Retina (tissue), 1 donor: ENCODE measurements around the gene MOB3B.

ENCODE experiments used
- DNase-seq: peaks from one replicate; pipeline ENCODE4 v3.0.0-alpha.2; 2016

MOB3B gene

DNA sequence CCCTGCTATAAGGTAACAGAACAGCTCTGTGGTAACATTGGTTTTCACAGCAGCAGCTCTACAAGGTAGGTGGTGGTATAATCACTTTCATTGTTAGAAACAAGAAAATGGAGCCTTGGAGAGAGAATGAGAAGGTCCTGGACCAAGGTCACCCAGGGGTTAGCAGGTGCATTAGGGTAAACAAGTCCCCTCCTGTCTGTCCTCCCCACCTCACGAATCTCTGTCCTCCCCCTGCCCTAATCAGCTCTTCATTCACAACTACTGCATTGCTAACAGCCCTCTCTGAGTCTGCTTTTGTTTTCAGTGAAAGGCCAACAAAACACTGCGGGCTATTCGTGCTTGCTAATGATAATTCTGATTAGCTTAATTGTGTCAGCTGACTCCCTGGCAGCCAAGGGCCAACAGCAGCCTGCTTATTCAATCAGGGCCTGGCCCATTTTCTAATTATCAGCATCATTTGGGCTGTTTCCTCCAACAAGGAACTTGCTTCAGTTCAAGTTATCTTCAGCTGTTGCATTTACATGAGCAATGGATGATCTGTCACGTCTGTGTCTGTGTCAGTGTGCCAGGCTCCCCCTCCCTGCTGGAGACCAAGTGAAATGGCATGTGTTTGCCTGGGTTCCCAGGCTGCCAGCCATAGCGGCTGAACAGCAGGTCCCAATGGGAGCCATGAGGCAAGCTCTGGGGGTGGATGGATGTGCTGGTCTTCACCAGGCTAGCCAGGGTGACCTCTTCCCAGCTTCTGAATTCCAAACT lies 176.0 kb downstream of the MOB3B start:
- DNase-seq = peak; percentile 81

DNA sequence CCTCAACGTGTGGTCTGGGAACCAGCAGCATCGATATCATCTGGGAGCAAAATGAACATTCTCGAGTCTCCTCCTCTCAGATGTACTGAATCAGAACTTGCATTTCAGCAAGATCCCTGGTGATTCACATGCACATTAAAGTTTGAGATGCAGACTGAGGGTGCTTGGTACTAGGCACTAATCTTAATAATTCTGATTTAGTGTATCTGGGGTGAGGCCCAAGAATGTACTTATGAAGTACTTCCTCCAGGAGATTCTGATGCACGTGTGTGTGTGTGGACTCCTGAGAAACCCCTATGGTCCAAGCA lies 176.5 kb downstream of the MOB3B start:
- no peak for DNase-seq

DNA sequence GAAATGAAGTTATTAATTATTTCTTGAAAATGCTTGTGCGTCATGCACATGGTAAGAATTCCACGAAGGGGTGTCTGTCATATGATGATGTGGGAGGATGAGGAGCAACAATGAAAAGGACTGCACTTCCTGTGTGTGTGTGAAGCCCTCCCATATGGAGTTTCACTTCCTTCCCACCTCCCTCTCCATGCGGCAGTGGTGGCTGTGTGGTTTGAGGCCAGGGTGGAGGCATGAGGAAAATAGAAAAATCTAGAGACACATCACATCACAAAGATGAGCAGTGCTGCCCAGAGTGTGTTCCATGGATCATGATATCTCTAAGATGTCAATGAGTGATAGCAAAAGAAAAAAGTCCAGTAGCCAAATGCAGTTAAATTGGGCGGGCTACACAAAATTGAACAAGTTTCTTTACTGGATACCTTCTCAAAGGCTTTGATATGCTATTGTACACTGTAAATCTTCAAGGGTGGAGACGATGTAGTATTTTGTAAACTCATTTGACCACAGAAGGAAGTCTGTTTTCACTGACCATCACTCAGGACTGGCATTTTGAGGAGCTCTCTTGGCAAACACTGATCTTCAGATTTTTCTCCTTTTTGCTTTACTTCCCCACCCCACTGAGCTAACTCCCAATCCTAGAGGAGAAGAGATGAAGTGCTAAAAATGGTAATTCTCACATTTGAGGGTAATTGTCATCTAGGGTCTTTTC lies 177.0 kb downstream of the MOB3B start:
- DNase-seq = no peak

DNA sequence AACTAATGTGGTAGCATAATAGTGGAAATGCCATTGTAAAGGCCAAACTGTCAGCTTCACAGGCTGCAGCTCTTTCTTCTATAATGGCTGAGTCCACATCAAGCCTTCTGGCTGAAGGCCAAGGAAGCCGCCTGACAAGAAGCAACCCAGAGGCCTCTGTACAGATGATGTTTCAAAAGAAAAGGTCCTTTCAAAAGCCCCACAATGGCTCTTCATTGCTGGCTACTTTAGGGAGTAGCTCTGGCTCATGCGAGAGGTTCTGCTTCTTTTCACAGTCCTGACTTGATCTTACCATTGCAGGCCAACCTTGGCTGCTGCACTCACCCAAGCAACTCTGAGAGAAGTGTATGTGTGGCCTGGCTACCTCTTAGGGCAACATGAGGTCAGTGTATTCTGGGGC lies 178.2 kb downstream of the MOB3B start:
- DNase-seq = no peak

DNA sequence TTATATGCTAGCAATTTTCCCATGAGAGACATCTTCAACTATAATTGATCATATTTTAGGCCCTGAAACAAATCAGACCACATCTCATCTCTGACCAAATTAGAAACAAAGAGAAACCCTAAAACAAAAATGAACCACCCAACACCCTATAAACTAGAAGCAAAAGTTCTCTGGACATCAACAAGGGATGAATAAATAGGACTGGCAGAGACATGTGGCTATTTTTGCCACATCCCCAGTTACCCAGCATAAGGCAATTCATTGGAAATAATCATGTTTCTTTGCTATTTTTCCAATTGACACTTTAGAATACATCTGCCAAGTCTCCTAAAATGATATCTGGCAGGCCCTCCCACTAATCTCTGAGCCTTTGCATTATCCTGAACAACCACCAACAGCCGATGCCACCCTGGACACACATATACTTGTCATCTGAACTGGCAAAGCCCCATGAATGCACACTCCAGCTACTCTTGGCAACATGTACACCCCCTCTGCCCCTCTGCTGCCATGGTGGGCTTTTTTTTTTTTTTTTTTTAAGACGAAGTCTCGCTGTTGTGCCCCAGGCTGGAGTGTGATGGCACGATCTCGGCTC lies 179.1 kb downstream of the MOB3B start:
- DNase-seq = no peak

DNA sequence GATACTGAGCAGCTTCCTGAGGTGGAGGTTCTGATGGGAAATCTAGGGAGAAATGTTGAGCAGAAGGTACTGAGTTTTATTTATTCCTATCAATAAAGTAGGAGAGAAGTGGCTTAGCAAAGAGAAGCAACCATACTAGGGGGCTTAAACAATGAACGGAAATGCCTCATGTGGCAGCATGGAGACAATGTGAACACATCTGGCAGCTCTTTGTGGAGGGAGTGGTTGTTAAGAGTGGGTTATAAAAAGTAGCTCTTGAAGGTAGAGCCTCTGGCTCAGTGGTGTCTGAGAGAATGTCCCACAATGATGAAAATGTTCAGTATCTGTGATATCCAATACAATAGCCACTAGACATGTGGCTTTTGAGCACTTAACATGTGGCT lies 179.9 kb downstream of the MOB3B start:
- no peak for DNase-seq

DNA sequence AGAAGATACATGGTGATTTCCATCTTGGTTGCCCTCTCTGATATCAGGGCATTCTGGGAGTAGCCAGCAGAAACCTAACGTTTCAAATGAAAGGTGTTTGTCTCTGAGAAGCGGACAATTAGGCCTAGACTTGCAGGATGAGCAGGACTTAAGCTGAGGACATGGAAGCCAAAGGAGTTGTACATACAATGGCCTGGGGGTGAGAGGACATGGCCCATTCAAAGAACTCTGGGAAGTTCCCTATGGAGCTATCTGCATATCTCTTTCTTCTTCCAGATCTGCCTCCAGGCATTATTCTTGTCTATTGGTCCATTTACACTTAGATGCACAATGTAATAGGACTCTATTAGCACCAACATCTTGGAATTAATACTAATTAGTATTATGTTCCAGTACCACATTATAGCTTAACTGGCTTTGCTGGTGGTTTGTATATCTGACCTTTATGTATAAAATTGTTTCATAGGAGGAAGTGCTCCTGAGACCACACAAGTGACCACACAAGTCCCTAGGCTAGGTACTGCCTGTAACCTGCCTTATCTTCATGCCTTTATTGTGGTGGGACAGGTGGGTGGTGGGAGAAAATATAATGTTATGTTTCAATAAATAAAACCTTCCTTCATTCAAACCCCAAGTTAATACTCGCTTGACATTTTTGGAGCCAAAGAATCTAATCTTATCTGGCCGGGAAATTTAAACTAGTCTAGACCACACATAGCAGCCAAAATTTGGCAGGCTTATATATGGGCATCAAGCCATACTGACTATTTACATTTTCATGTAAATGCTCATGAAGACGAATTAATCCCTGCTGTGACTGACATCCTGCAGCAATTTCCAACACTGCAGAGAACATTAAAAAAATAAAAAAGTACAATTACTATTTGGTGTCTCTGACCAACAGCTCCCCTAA lies 180.6 kb downstream of the MOB3B start:
- no peak for DNase-seq

DNA sequence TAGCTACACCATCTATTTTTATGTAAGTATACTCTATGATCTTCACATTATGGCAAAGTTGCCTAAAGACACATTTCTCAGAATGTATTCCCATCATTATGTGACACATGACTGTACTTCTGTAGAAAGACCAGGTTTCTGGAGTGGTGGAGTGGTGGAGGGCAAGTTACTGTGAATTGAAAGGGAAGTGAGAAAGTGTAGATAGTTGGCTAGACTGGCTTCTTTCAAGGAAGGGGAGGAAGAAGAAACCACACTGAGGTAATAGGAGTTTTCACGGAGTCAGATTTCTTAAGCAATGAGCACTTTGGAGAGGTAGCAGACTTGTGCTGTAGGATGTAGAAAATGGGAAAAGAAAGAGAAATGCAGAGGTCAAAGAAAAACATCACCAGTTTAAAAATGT lies 181.7 kb downstream of the MOB3B start:
- no peak for DNase-seq

DNA sequence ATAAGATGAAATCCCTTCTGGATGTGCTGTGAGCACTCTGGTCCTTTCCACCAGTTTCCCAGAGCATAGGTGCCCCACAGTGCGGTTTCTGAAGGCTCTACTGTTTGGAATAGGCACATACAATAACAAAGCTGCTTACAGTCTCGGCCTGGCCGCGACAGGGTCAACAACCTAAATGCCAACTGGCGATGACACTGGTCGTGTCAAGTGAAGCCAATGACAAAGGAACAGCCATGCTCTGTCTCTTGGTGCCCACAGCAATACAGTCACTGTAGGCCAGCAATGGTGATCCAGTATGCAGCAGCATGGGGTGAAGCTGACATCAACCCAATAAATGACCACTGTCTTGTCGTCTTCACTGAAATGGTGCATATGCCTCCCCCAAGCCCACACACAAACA lies 184.8 kb downstream of the MOB3B start:
- DNase-seq = no peak

DNA sequence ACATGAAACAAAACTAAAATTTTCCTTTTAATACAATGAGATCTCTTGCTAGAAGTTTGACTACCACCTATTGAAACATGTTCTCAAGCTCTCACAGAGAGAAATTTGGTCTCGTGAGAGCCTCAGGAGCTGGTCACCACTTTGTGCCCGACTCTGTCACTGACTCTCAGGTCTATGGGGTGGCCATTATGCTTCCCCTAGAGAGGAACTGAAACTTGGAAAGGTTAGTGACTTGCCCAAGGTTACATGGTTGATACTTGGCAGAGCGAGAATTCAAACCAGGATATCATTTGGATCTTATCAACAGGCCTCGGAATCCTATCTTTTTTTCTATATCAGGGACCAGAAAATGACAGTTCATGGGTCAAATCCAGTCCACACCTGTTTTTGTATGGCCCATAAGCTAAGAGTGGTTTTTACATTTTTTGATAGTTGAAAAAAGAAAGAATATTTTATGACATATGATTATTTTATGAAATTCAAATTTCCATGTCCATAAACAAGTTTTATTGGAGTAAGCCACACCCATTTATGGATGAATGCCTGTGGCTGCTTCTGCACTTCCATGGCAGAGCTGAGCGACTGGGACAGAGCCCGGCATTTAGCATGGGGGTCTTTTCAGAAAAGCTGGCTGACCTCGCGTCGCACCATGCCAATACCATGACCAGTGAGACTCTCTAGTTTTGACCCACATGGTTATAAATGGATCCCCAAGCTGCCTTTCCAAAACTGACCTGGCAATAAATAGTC lies 187.9 kb downstream of the MOB3B start:
- DNase-seq = no peak

DNA sequence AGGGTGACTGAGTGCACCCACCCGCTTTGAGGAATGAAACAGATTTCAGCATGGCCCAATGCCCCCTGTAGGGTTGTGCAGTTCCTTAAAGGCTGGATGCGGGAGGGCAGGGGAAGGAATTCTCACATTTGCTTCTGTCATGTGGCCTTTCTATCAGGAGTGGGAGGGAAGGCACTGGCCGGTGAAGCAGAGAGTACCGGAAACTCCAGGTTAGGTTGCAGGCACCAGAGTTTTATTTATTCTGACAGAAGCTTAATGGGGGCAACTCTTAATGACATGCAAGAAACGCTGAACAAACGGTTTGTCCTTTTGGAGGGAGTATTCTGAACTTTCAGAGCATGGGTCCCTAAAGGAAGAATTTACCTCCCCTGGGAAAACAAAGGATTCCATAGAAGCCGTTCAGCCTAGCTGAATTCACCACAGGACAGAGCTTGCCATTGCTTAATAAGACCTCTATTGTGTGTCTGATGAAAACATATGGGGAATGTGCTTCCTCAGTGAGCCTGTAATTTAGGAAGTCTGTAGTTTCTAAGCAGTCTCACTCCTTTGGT lies 188.6 kb downstream of the MOB3B start:
- DNase-seq = peak; percentile 83

DNA sequence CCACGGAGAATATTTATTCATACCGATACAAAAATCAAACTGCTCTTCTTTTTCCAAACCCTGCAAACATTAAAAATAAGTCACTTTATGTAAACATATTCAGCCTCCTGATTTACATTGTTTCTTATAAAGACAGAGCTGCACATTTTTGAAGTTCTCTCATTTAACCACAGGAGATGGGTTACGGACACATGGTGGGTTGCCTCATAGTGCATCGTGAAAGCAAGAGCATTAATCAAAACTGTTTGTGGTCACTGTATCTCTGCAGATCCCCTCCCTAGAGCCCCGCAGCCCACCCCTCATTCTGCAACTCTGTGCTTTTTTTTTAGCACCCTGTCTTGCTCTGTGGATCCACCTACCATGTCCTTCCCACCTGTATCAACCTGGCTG lies 189.3 kb downstream of the MOB3B start:
- DNase-seq = no peak

DNA sequence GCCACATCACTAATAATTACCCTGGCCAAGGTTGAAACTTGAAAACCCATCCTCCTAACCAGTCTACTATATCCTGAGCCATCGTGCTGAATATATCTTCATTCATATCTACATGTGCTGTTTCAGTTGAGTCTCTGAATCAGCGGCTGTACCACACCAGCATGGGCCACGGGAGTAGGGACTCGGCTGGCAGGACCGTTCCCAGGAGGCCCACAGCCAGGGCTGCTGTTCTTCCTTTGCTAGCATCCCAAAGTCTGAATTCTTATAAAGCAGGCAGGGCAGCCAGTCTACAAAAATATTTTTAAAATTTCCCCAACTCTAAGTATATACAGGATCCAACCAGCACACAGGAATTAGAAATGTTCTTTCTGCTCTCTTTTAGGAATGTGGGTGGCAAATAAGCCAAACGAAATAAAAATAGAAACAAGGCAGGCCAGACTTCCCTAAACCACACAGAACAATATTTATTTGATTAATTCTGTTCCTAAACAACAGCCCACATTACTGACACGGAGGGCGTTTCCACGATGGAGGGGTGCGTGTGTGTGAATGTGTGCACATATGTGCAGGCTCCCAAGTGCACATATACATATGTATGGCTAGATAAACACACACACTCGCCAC lies 189.8 kb downstream of the MOB3B start:
- no peak for DNase-seq

DNA sequence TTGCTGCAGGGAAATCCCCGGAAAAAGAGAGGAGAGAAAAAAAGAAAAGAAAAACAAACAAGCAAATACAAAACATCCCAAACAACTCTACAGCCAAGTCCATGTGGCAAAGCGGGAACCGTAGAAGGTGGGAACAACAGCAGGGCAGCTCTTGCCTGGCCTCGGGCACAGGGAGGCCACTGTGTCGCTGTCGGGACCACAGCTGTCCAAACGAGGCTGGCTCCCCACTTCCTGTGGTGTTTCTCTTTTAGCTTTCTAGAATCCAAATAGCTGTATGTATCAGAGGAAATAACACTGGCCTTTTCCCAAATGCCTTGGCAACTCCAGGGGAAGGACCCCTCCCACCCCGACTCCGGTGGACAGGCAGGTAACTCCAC lies 191.1 kb downstream of the MOB3B start:
- DNase-seq = no peak

DNA sequence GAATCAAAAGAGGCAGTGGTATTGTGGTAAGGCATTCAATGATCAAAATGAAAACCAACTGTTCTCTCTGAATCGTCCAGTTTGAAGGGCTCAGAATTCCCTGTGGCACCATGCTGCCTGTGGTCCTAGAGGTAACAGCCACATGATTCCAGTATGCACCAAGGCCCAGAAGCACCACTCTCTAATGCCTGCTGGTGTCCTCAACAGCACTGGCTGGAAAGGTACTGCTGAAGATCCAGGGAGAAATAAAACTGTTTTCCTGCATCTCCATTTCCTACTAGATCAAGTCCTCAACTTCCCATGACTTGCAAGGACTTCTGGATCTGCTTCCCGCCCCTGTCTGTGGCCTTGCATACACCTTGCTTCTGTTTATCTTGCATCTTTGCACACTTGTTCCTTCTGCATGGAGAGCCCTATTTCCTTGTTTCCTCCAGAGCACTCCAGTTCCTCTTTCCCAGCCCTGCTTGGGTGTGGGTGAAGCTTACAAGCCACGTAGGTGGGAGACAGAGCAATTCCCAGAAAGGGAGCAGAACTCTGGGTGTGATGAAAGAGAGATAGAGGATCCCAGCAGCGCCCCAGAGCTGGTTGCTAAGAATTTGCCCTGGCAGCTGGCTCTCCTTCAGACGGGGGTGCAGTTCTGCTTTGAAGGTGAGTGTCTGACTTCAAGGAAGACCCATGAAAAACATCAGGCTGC lies 191.6 kb downstream of the MOB3B start:
- DNase-seq = no peak

DNA sequence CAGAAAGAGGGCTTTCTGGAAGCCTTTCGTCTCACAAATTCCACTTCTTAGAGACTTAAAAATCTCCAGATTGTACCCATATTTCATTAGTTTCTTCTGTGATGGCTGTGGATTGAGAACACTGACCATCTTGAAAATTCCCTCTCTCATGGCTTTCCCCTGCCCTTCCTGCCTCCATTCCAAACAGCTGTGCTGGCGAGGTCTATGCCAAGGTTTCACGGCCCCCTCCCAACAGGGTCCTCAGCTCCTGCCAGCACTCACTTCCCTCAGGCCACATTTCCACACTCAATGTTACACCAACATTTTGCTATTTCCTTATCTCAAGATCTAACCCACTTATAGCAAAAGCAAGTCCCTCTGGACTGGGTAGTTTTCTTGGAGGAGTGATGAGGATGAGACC lies 192.4 kb downstream of the MOB3B start:
- DNase-seq = no peak

DNA sequence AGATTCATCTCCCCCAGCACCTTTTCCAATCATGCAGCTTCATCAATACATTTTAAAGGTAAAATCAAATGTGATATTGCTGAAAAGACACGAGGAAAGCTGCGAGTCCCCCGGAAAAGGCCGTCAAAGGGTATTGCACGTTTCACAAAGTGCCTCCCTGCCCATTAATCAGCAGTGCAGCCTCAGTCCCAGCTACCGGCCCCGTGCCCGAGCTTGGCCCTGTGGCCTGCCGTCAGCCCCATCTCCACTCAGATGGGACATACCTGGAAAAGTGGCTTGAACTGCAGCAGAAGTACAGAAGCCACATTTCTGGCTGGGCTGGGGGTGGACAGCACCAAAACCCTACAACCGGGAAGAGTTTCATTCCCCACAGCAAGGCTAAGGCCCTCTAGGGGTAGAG lies 192.8 kb downstream of the MOB3B start:
- no peak for DNase-seq

DNA sequence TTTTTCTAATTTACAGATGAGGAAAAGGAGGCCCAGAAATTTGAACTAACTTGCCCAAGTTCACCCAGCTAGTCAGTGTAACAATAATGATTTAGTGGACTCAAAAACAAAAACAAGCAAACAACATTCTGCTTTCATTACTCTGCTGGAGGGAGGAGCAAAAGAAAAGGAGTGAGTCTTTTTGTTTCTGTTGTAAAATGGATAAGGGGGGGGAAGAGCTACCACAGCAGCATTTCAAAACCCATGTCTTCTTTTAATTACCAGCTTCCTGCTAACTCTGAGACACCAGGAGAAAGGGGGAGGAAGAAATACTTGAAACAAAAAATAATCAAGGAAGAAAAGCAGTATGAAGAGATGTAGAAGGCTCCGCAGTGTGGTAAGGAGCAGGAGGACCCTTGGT lies 193.5 kb downstream of the MOB3B start:
- no peak for DNase-seq

DNA sequence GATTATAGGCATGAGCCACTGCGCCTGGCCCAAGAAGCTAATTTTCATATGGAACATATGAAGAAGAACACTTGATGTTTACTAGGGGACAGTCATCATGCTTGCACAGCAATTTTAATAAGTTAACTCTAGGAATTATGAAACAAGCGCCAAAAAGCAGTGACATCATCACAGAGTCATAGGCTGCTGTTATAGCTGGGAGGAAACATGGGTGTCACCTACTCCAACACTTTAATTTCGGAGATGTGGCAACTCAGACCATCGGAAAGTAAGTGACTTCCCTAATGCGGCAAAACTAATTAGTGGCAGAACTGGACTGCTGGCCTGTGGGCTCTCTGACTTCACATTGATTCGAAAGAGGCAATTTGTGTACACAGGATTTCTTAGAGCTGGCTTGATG lies 194.5 kb downstream of the MOB3B start:
- DNase-seq = no peak

DNA sequence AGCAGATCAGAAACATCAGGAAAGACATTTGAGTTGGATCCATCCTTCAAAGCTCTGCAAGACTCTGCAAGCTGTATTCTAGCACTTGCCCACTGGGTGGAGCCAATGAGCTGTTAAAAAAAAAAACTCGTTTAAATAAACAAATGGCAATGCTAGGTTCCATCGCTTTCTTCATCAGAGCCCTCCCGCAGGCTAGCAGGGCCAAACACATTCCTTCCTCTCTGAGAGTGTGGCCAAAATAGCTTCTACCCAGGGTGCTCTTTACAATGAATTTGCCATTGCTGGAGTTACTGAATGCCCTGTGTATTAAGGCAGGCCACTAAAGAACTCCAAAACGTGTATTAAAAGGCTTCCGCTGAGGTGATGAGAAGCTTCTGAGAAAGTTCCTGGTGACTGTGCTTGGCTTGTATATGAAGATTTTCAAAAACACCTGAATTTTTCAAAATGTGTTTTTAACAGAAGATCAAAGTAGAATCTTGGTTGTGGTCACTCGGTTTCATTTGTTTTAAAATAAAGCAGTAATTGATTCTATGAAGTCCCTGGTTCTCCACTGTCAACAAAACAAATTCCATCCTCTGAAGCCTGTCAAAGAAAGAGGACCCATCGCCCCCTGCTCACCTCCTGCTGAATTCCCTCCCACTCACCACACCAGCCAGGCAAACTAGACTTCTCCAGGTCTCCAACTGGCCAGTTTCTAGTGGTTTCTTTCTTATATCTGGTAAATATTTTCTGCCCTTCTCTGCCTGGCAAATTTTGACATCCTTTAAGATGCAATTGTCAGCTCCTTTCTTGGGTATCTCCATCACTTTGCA lies 196.2 kb downstream of the MOB3B start:
- DNase-seq = peak; percentile 88
